ENCODE data around the gene ATG9A. TPM values are rescaled to one million over a fixed set of nuclear protein-coding genes. Genes with fewer than 3 reads are reported as not detected.
"Not testable (repeated sequence)": the region's sequence is repeated elsewhere in the genome, so short reads cannot be mapped to it uniquely, and the experiment has no call there.

ATG9A gene
- total RNA-seq, 2 donors from 2014 or later: 78.8 to 80.3 TPM

DNA sequence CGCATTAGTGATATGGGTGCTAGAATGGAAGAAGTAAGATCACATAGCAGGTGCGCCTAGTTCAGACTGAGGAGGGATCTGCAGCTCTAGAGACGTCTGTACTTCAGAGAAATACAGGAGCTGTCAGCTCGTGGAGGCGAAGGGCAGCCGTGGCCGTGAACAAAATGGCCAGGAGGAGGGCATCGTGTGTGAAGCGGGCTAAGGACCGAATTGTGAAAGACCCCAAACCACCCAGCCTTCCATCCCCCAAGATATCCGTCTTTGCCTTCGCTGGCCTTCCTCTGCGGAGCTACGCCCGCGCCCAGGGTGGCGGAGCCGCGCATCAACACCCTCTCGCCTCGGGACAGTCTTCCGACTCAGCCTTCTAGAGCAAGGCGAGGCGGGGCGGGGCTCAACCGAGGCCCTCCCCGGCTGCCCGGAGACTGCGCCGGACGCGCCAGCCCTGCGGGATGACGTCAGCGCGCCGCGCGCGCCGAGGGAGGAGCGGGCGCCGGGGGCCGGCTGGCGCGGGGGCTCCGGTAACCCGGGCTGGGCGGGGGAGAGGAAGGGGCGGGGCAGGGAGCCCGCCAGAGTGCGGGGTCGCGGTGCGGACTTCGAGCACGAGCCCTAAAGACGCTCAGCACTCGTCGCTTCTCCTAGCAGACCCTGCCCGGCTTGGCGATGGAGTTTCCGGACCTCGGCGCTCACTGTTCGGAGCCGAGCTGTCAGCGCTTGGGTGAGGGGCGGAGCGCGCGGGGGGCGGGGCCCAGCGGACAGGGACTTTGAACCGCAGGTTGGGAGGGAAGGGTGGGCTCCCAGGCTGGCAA, 22.9 kb downstream of the ATG9A start, which contains the start of gene ZFAND2B:
ZFAND2B (plus strand) TSS at position 455 of the 806 bp plus-strand sequence; CDS start at position 661, 206 bp downstream.
- Histone ChIP-seq H3K36me3 (peaks cover 10% of the 10 kb centered on the region), H3K27ac (peak within 1 kb of the TSS; percentile 95 to 98), H3K9me3 (no peaks in the 10 kb centered on the region), H3K4me1 (peaks cover 0 to 21% of the 10 kb centered on the region in 2 donors), H3K27me3 (no peaks in the 10 kb centered on the region), H3K4me3 (peak within 1 kb of the TSS; percentile 76 to 78)
- DNase-seq (ENCODE audit: low spot score): peak; percentile 96
- TF ChIP-seq, protein P1, sequence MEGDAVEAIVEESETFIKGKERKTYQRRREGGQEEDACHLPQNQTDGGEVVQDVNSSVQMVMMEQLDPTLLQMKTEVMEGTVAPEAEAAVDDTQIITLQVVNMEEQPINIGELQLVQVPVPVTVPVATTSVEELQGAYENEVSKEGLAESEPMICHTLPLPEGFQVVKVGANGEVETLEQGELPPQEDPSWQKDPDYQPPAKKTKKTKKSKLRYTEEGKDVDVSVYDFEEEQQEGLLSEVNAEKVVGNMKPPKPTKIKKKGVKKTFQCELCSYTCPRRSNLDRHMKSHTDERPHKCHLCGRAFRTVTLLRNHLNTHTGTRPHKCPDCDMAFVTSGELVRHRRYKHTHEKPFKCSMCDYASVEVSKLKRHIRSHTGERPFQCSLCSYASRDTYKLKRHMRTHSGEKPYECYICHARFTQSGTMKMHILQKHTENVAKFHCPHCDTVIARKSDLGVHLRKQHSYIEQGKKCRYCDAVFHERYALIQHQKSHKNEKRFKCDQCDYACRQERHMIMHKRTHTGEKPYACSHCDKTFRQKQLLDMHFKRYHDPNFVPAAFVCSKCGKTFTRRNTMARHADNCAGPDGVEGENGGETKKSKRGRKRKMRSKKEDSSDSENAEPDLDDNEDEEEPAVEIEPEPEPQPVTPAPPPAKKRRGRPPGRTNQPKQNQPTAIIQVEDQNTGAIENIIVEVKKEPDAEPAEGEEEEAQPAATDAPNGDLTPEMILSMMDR (IDR thresholded peaks at IDR 0.05): no peak

DNA sequence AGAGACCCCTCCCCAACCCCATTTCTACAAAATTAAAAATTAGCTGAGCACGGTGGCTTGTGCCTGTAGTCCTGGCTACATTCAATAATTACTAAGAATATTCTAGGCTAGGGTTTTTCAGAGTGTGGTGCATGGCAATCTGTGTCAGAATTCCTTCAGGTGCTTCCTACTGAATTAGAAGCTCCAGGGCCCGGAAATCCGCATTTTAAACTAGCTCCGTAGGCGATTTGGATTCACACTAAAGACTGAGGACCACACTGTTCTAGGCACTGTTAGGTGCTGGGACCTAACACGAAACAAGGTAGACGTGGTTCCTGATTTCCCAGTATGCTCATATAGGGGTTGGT, 23.5 kb downstream of the ATG9A start:
- TF ChIP-seq, protein P1 (IDR thresholded peaks at IDR 0.05): no peak
- H3K4me3 ChIP-seq: peak overlapping the region; percentile 76 to 78
- peaks cover 0 to 21% of the 10 kb centered on the region in 2 donors for H3K4me1 ChIP-seq
- H3K9me3 ChIP-seq: no peaks in the 10 kb centered on the region
- H3K27ac ChIP-seq: peak overlapping the region; percentile 95 to 98
- H3K27me3 ChIP-seq: no peaks in the 10 kb centered on the region
- no peak for DNase-seq (ENCODE audit: low spot score)
- H3K36me3 ChIP-seq: peaks cover 10% of the 10 kb centered on the region

DNA sequence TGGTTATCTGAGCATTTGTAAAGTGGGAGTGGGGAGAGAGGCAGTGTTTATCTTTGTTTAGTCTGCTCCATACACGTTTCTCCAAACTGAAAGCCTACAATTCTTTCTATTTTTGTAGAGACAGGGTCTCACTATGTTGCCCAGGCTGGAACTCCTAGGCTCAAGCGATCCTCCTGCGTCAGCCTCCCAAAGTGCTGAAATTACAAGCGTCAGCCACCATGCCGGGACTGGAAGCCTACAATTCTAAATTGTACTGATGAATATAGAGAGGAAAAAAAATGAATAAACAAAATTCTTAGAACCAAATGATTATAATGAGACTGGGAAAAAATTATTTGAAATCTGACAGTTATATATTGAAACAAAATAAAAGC, 24.3 kb downstream of the ATG9A start:
- Histone ChIP-seq H3K27me3 (no peaks in the 10 kb centered on the region), H3K36me3 (peaks cover 10% of the 10 kb centered on the region), H3K4me3 (no peak overlapping the region), H3K9me3 (no peaks in the 10 kb centered on the region), H3K4me1 (peaks cover 0 to 21% of the 10 kb centered on the region in 2 donors), H3K27ac (no peak overlapping the region)
- DNase-seq (ENCODE audit: low spot score): no peak
- TF ChIP-seq, protein P1 (IDR thresholded peaks at IDR 0.05): no peak

DNA sequence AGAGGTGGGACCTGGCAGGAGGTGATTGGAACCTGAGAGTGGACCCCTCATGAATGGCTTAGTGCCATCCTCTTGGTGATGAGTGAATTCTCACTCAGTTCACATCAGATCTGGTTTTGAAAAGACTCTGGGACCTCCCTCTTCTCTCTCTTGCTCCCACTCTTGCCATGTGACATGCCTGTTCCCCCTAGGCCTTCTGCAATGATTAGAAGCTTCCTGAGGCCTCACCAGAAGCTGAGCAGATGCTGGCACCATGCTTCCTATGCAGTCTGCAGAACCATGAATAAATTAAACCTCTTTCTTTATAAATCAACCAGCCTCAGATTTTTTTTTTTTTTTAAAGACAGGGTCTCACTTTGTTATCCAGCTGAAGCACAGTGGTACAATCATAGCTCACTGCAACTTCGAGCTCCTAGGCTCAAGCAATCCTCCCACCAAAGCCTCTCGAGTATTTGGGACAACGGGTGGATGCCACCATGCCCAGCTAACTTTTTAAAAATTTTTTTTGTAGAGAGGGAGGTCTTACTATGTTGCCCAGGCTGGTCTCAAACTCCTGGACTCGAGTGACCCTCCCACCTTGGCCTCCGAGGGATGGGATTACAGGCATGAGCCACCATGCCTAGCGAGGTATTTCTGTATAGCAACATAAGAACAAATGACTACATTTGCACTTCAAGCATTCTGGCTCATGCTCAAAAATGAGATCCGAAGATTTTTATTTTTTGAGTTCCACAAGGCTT, 24.8 kb downstream of the ATG9A start:
- peaks cover 0 to 21% of the 10 kb centered on the region in 2 donors for H3K4me1 ChIP-seq

DNA sequence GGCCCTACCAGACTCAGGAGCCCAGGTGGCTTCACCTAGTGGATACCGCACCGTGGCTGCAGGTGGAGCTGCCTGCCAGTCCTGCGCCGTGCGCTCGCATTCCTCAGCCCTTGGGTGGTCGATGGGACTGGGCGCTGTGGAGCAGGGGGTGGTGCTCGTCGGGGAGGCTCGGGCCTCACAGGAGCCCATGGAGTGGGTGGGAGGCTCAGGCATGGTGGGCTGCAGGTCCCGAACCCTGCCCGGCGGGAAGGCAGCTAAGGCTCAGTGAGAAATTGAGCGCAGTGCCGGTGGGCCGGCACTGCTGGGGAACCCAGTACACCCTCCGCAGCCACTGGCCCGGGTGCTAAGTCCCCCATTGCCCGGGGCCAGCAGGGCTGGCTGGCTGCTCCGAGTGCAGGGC, 28.1 kb downstream of the ATG9A start:
- H3K9me3 ChIP-seq; H3K4me3 ChIP-seq; H3K4me1 ChIP-seq; DNase-seq (ENCODE audit: low spot score); H3K27me3 ChIP-seq; H3K36me3 ChIP-seq; H3K27ac ChIP-seq: not testable (repeated sequence)

More for the DNA sequence above, 24.8 kb downstream of the ATG9A start:
- Histone ChIP-seq H3K4me3 (no peak overlapping the region), H3K36me3 (peaks cover 10% of the 10 kb centered on the region), H3K9me3 (no peaks in the 10 kb centered on the region), H3K27ac (no peak overlapping the region), H3K27me3 (no peaks in the 10 kb centered on the region)
- no peak for DNase-seq (ENCODE audit: low spot score)
- TF ChIP-seq, protein P1 (IDR thresholded peaks at IDR 0.05): no peak

DNA sequence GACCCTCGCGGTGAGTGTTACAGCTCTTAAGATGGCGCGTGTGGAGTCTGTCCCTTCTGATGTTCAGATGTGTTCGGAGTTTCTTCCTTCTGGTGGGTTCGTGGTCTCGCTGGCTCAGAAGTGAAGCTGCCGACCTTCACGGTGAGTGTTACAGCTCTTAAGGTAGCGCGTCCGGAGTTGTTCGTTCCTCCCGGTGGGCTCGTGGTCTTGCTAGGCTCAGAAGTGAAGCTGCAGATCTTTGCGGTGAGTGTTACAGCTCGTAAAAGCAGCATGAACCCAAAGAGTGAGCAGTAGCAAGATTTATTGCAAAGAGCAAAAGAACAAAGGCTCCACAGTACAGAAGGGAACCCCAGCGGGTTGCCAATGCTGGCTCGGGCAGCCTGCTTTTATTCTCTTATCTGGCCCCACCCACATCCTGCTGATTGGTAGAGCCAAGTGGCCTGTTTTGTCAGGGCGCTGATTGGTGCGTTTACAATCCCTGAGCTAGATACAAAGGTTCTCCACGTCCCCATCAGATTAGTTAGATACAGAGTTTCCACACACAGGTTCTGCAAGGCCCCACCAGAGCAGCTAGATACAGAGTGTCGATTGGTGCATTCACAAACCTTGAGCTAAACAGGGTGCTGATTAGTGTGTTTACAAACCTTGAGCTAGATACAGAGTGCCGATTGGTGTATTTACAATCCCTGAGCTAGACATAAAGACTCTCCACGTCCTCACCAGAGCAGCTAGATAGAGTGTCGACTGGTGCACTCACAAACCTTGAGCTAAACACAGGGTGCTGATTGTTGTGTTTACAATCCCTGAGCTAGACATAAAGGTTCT, 28.7 kb downstream of the ATG9A start:
- not testable (repeated sequence) for H3K27ac ChIP-seq; DNase-seq (ENCODE audit: low spot score); H3K27me3 ChIP-seq; H3K9me3 ChIP-seq; H3K36me3 ChIP-seq; H3K4me1 ChIP-seq; H3K4me3 ChIP-seq

Data from right atrium auricular region (tissue), 2 donors.